Measurements from ENCODE around the gene COPA.

GRCh38 chr1:160277330-160277729 lies 65.7 kb downstream of the COPA start:
- TF ChIP-seq POLR2AphosphoS5 (IDR thresholded peaks at IDR 0.05; ENCODE audit: low read depth, low read length) (no peak), POLR2A (IDR thresholded peaks at IDR 0.05; ENCODE audit: low read depth, low read length) (no peak), TAF1 (IDR thresholded peaks at IDR 0.05; ENCODE audit: borderline replicate concordance, low read depth, low read length) (no peak)
